Endothelial cell of umbilical vein (primary cell): ENCODE measurements around the gene SLC2A2. TPM values are rescaled to one million over a fixed set of nuclear protein-coding genes. Genes with fewer than 3 reads are reported as not detected.

Experiments
- BruUV-seq: library from RNA; stranded (reverse); fragments of 400-500 nt; replicated peaks from 2 replicates; lab custom pipeline; 2021; lab: Mats Ljungman, UMichigan
- CTCF ChIA-PET: fragments of 300-600, 350-600 bp; sonication (Branson Sonifier 250); formaldehyde crosslinking; loops from one replicate; lab custom pipeline; 2021; ENCODE audit warnings: antibody characterized with exemption, inconsistent platforms; lab: Charles Lee
- POLR2A ChIA-PET: fragments of 300-600, 350-600 bp; sonication (Branson Sonifier 250); formaldehyde crosslinking; loops from one replicate; lab custom pipeline; 2021; ENCODE audit warnings: antibody characterized with exemption, inconsistent platforms; lab: Charles Lee
- DNase-seq: peaks from one replicate; pipeline ENCODE4 v3.0.0-alpha.2; 2011; ENCODE audit warnings: low read depth, low spot score
- FAIRE-seq: peaks from 2 replicates; lab custom pipeline; 2011; peaks lifted over from hg19 to GRCh38; lab: Jason Lieb, UNC
- H2AFZ ChIP-seq: 2 replicates; pipeline ENCODE4 v1.6.0; 2012; ENCODE audit warnings: low read depth, low read length, control low read depth, inconsistent platforms
- H3K27ac ChIP-seq: 2 replicates; pipeline ENCODE4 v1.5.1; 2011; ENCODE audit warnings: low read depth, mild to moderate bottlenecking, control low read depth, low read length, moderate library complexity; ENCODE audit not compliant: insufficient read depth
- H3K27me3 ChIP-seq, 2 experiments: 2 replicates each; pipeline versions ENCODE4 v1.6.0 to v1.6.1; 2011; ENCODE audit warnings: low read length in 2 of 2, mixed read lengths in 1 of 2; ENCODE audit not compliant: control insufficient read depth in 2 of 2, insufficient read depth in 2 of 2
- H3K36me3 ChIP-seq, 2 experiments: 2 replicates in 1 of 2; 3 replicates in 1 of 2; pipeline ENCODE4 v1.5.1; 2011; ENCODE audit warnings: low read length in 2 of 2, mild to moderate bottlenecking in 1 of 2, moderate library complexity in 1 of 2; ENCODE audit not compliant: control insufficient read depth in 2 of 2, insufficient read depth in 2 of 2; ENCODE audit errors: extremely low read depth in 1 of 2
- H3K4me1 ChIP-seq: 3 replicates; pipeline ENCODE4 v1.5.1; 2011; ENCODE audit warnings: mild to moderate bottlenecking, low read length; ENCODE audit not compliant: control insufficient read depth, insufficient read depth; ENCODE audit errors: extremely low read depth
- H3K4me2 ChIP-seq: 2 replicates; pipeline ENCODE4 v1.6.1; 2011; ENCODE audit warnings: low read length, control low read depth, mixed read lengths; ENCODE audit not compliant: insufficient read depth
- H3K4me3 ChIP-seq, 3 experiments: fragments of 200-600 bp in 1 of 3; sonication (generic), shearing (Covaris generic) in 1 of 3; replicated peaks in 1 of 3; 2 replicates each; pipeline ENCODE4 v1.5.1; 2011 to 2016; ENCODE audit warnings: control low read depth in 3 of 3, low read length in 3 of 3, mild to moderate bottlenecking in 2 of 3, inconsistent platforms in 1 of 3, low read depth in 1 of 3, moderate library complexity in 1 of 3; ENCODE audit not compliant: insufficient read depth in 1 of 3
- H3K79me2 ChIP-seq: 2 replicates; pipeline ENCODE4 v1.6.0; 2012; ENCODE audit warnings: low read length, inconsistent platforms; ENCODE audit not compliant: control insufficient read depth, insufficient read depth
- H3K9ac ChIP-seq: replicated peaks from 2 replicates; pipeline ENCODE3; 2011; ENCODE audit warnings: low read length, control low read depth; ENCODE audit not compliant: insufficient read depth; ENCODE audit errors: extremely low read depth
- H3K9me1 ChIP-seq: replicated peaks from 3 replicates; pipeline ENCODE4 v1.6.0; 2011; ENCODE audit warnings: mild to moderate bottlenecking, low read length; ENCODE audit not compliant: control insufficient read depth, insufficient read depth; ENCODE audit errors: extremely low read depth
- H3K9me3 ChIP-seq: replicated peaks from 2 replicates; pipeline ENCODE4 v1.5.1; 2012; ENCODE audit warnings: low read length, inconsistent platforms; ENCODE audit not compliant: control insufficient read depth, insufficient read depth
- H4K20me1 ChIP-seq: replicated peaks from 2 replicates; pipeline ENCODE3; 2011; ENCODE audit warnings: mild to moderate bottlenecking, low read length; ENCODE audit not compliant: control insufficient read depth, insufficient read depth; ENCODE audit errors: extremely low read depth
- CTCF ChIP-seq, 2 donors: IDR thresholded peaks; 1 replicate in 1 of 2; 2 replicates in 1 of 2; pipeline ENCODE4 v1.5.1; 2011; ENCODE audit warnings: low read length in 2 of 2, mild to moderate bottlenecking in 2 of 2, moderate library complexity in 2 of 2, control low read depth in 1 of 2, inconsistent platforms in 1 of 2, low read depth in 1 of 2; ENCODE audit not compliant: insufficient read depth in 1 of 2; ENCODE audit errors: extremely low read depth in 1 of 2
- EZH2 ChIP-seq: IDR thresholded peaks from 2 replicates; pipeline ENCODE4 v1.6.1; 2012; ENCODE audit warnings: borderline replicate concordance, low read depth, mild to moderate bottlenecking, moderate library complexity, low read length, inconsistent platforms; ENCODE audit not compliant: severe bottlenecking
- FOS ChIP-seq: IDR thresholded peaks from 2 replicates; pipeline ENCODE4 v1.6.1; 2011; ENCODE audit warnings: mild to moderate bottlenecking, low read length, moderate library complexity, borderline replicate concordance; ENCODE audit not compliant: insufficient read depth
- GATA2 ChIP-seq: IDR thresholded peaks from 2 replicates; pipeline ENCODE4 v1.7.0; 2011; ENCODE audit warnings: low read depth, mild to moderate bottlenecking, moderate library complexity, mixed read lengths, low read length; ENCODE audit not compliant: insufficient read length, insufficient read depth
- JUN ChIP-seq: IDR thresholded peaks from 2 replicates; pipeline ENCODE4 v1.6.1; 2011; ENCODE audit warnings: borderline replicate concordance, low read depth; ENCODE audit not compliant: insufficient read length, insufficient read depth
- MAX ChIP-seq: IDR thresholded peaks from 2 replicates; pipeline ENCODE4 v1.6.1; 2011; ENCODE audit not compliant: insufficient read depth, insufficient read length
- POLR2AphosphoS5 ChIP-seq: IDR thresholded peaks from 2 replicates; pipeline ENCODE4 v1.6.1; 2012; ENCODE audit warnings: low read depth, mild to moderate bottlenecking, control low read depth, low read length, moderate library complexity; ENCODE audit not compliant: insufficient read depth
- dilution Hi-C: fragments of 300-500 bp; cut with MboI; formaldehyde crosslinking; loops from one replicate; pipeline ENCODE4 v1.15.0; 2019; ENCODE audit warnings: low sequenced_read_pairs; ENCODE audit not compliant: extremely low pct_ligation_motif_present
- intact Hi-C: fragments of 100-400 bp; cut with micrococcal nuclease; formaldehyde crosslinking; loops from one replicate; pipeline ENCODE4 v1.10.0; 2022
- polyA plus RNA-seq, 4 experiments: library from polyadenylated mRNA; depleted of rRNA in 3 of 4; stranded (reverse) in 3 of 4; unstranded in 1 of 4; fragments of >200 nt; gene quantifications; 2 replicates each; pipeline versions ENCODE4 v1.2.1 to v1.2.3, GENCODE V29; 2011 to 2012; ENCODE audit warnings: missing spikeins in 1 of 4
- total RNA-seq: library from RNA; stranded (reverse); gene quantifications from 2 replicates; pipeline ENCODE4 v1.2.3, GENCODE V29; 2021

The SLC2A2 gene
- total and polyA plus RNA-seq, 2 donors (not counting 3 experiments of a cell fraction or from before 2014, with no cell fraction given) = not detected

- H3K27ac ChIP-seq = no peak overlapping the region
- H3K4me1 ChIP-seq = peaks cover 17% of the 10 kb centered on the region
- intact Hi-C loops (no loop called here), dilution Hi-C loops (no loop called here)
- H3K9me1 ChIP-seq = no peaks in the 10 kb centered on the region
- no peaks in the 10 kb centered on the region for H4K20me1 ChIP-seq
- no peak overlapping the region for H3K4me2 ChIP-seq
- H3K36me3 ChIP-seq = no peaks in the 10 kb centered on the region
- BruUV-seq = no TSS peak
- TF ChIP-seq POLR2AphosphoS5 = no peak
- no peak for TF ChIP-seq EZH2
- TF ChIP-seq GATA2 = no peak
- no peak for TF ChIP-seq CTCF (IDR thresholded peaks at IDR 0.05; ENCODE audit: extremely low read depth in 1 of 2, insufficient read depth in 1 of 2, low read depth in 1 of 2, low read length in 2 of 2)
- TF ChIP-seq JUN = no peak
- no peak for TF ChIP-seq FOS
- TF ChIP-seq MAX = no peak
- ChIA-PET CTCF (interaction anchor here (1.0 to 1.2 kb wide), 2 partner anchors 507 to 512 kb away, joined by 3 read pairs; no protein-coding TSS in a partner anchor), POLR2A (no interaction called here)
- no peak overlapping the region for H3K9ac ChIP-seq
- no peaks in the 10 kb centered on the region for H3K9me3 ChIP-seq
- H3K4me3 ChIP-seq = no peak overlapping the region
- no peak overlapping the region for H2AFZ ChIP-seq
- no peak for FAIRE-seq
- no peaks in the 10 kb centered on the region for H3K27me3 ChIP-seq
- no peaks in the 10 kb centered on the region for H3K79me2 ChIP-seq
- DNase-seq = no peak
These were observed 27.7 kb upstream of the SLC2A2 start for GRCh38 chr3:171054231-171054630.
